Measurements from ENCODE around the gene PLCL1.

The PLCL1 gene

DNA sequence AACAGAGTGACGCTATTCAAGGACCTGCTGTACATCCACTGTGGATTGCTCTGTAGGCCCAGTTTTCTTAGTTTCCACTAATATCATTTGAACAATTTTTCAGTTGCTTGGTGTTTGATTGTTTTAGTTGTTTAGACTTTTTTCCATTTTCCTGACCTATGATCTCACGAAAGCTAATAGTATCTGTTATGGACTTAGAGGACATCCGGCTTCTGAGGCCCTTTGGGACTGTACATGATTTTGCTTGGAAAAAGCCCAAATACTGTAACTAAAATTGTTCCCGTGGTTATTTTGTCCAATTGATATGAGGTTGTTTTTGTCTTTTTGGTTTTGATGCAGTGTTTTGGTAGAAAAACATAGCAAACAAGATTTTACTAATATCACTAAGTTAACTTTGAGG, 174.6 kb downstream of the PLCL1 start:
- no peak for DNase-seq (ENCODE audit: low spot score)
- TF ChIP-seq, protein P1, sequence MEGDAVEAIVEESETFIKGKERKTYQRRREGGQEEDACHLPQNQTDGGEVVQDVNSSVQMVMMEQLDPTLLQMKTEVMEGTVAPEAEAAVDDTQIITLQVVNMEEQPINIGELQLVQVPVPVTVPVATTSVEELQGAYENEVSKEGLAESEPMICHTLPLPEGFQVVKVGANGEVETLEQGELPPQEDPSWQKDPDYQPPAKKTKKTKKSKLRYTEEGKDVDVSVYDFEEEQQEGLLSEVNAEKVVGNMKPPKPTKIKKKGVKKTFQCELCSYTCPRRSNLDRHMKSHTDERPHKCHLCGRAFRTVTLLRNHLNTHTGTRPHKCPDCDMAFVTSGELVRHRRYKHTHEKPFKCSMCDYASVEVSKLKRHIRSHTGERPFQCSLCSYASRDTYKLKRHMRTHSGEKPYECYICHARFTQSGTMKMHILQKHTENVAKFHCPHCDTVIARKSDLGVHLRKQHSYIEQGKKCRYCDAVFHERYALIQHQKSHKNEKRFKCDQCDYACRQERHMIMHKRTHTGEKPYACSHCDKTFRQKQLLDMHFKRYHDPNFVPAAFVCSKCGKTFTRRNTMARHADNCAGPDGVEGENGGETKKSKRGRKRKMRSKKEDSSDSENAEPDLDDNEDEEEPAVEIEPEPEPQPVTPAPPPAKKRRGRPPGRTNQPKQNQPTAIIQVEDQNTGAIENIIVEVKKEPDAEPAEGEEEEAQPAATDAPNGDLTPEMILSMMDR (IDR thresholded peaks at IDR 0.05; ENCODE audit: borderline replicate concordance, control extremely low read depth, extremely low read depth, insufficient read depth, missing control alignments), result no peak
- in situ Hi-C loops (cut with MboI; ENCODE audit: low sequenced_read_pairs, unreplicated experiment), result no loop called here

GRCh38 chr2:197982565-197982964, 178.2 kb downstream of the PLCL1 start:
- TF ChIP-seq, protein P1 (IDR thresholded peaks at IDR 0.05; ENCODE audit: borderline replicate concordance, control extremely low read depth, extremely low read depth, insufficient read depth, missing control alignments), result no peak
- in situ Hi-C loops (cut with MboI; ENCODE audit: low sequenced_read_pairs, unreplicated experiment), result no loop called here
- no peak for DNase-seq (ENCODE audit: low spot score)

GRCh38 chr2:197985029-197985638, 180.7 kb downstream of the PLCL1 start:
- in situ Hi-C loops (cut with MboI; ENCODE audit: low sequenced_read_pairs, unreplicated experiment), result no loop called here
- TF ChIP-seq, protein P1 (IDR thresholded peaks at IDR 0.05; ENCODE audit: borderline replicate concordance, control extremely low read depth, extremely low read depth, insufficient read depth, missing control alignments), result no peak

DNA sequence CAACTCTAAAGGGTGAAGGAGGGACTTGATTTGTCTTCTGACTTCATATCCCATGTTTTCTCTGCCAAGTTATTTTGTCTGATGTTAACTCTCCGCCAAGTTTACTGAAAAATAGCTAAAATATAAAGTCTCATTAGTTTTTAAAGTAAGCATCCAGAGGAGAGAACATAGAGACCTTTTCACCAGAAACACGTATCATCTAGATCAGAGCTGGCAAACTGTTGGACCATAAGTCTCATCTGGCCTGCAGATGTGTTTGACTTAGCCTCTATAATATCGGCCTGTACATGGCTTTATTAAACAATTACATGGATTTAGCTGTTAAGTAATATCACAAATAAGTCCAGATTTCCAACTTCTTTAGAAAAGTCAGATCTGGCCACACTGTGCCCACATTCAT, 182.6 kb downstream of the PLCL1 start:
- DNase-seq (ENCODE audit: low spot score), result no peak
- TF ChIP-seq, protein P1 (IDR thresholded peaks at IDR 0.05; ENCODE audit: borderline replicate concordance, control extremely low read depth, extremely low read depth, insufficient read depth, missing control alignments), result no peak
- in situ Hi-C loops (cut with MboI; ENCODE audit: low sequenced_read_pairs, unreplicated experiment), result no loop called here

More at GRCh38 chr2:197985029-197985638, 180.7 kb downstream of the PLCL1 start:
- no peak for DNase-seq (ENCODE audit: low spot score)

- in situ Hi-C loops (cut with MboI; ENCODE audit: low sequenced_read_pairs, unreplicated experiment), result no loop called here
- TF ChIP-seq, protein P1 (IDR thresholded peaks at IDR 0.05; ENCODE audit: borderline replicate concordance, control extremely low read depth, extremely low read depth, insufficient read depth, missing control alignments), result no peak
Observed at GRCh38 chr2:197990356-197990755, 186.0 kb downstream of the PLCL1 start.

DNA sequence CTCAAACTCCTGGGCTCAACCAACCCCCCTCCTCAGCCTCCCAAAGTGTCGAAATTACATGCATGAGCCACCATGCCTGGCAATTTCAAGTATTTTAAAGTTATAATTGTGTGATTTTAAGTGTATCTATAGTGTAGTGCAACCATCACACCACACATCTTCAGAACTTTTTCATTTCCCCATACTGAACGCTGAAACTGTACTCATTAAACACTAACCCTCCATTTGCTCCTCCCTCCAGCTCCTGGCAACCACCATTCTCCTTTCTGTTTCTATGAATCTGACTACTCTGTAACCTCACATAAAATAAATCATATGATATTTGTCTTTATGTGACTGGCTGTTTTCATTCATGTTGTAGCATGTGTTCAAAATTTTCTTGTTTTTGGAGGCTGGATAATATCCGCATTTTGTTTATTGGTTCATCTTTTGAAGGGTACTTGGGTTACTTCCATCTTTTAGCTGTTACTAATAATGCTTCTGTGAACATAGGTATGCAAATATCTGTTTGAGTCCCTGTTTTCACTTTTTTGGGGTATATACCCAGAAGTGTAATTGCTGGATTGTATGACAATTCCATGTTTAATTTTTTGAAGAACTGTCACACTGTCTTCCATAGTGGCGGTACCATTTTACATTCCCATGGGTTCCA, 188.2 kb downstream of the PLCL1 start:
- DNase-seq (ENCODE audit: low spot score), result no peak
- in situ Hi-C loops (cut with MboI; ENCODE audit: low sequenced_read_pairs, unreplicated experiment), result no loop called here
- TF ChIP-seq, protein P1 (IDR thresholded peaks at IDR 0.05; ENCODE audit: borderline replicate concordance, control extremely low read depth, extremely low read depth, insufficient read depth, missing control alignments), result no peak

More at GRCh38 chr2:197990356-197990755, 186.0 kb downstream of the PLCL1 start:
- DNase-seq (ENCODE audit: low spot score), result no peak

Data from GM13976 (cell line).